HFFc6 (cell line): ENCODE results near the gene FRAS1. TPM values are rescaled to one million over a fixed set of nuclear protein-coding genes. Genes with fewer than 3 reads are reported as not detected.
A peak's percentile ranks its signal among the peaks of the same experiment; 100 is the strongest.
"Not testable (repeated sequence)": the region's sequence is repeated elsewhere in the genome, so short reads cannot be mapped to it uniquely, and the experiment has no call there.

Experiments
- DNase-seq: peaks from one replicate; pipeline ENCODE4 v3.0.0-alpha.2; 2018
- H3K27ac Mint-ChIP-seq: 2 replicates; pipeline ENCODE4 v1.8.0; 2020; ENCODE audit warnings: mild to moderate bottlenecking, mixed read lengths
- H3K27me3 Mint-ChIP-seq: 2 replicates; pipeline ENCODE4 v1.8.0; 2021; ENCODE audit warnings: mild to moderate bottlenecking, moderate library complexity, mixed read lengths; ENCODE audit not compliant: insufficient read depth
- H3K36me3 Mint-ChIP-seq: 2 replicates; pipeline ENCODE4 v1.8.0; 2021; ENCODE audit warnings: low read depth, mixed read lengths
- H3K4me1 Mint-ChIP-seq: 2 replicates; pipeline ENCODE4 v1.8.0; 2020; ENCODE audit warnings: low read depth, mixed read lengths
- H3K4me3 Mint-ChIP-seq: 2 replicates; pipeline ENCODE4 v1.8.0; 2020; ENCODE audit warnings: mild to moderate bottlenecking, moderate library complexity, mixed read lengths
- H3K9me3 Mint-ChIP-seq: 2 replicates; pipeline ENCODE4 v1.8.0; 2020; ENCODE audit warnings: mild to moderate bottlenecking, mixed read lengths
- total RNA-seq, 6 experiments: library from RNA; stranded (reverse); fragmentation: NEBNext Ultra II Directional; extraction: Animal tissue kit (Norgen Biotek cat#: 25700); gene quantifications; 2 replicates in 1 of 6; 3 replicates in 5 of 6; pipeline ENCODE4 v1.2.3, GENCODE V29; 2021
- TF ChIP-seq, protein P1 (sequence below): fragments of 200-600 bp; sonication (generic); IDR thresholded peaks from 2 replicates; pipeline ENCODE4 v1.5.0; 2021; ENCODE audit warnings: antibody characterized with exemption, mild to moderate bottlenecking

Gene FRAS1
- total RNA-seq, 6 experiments from 2014 or later = 1.7 to 11.0 (median 2.3) TPM

DNA sequence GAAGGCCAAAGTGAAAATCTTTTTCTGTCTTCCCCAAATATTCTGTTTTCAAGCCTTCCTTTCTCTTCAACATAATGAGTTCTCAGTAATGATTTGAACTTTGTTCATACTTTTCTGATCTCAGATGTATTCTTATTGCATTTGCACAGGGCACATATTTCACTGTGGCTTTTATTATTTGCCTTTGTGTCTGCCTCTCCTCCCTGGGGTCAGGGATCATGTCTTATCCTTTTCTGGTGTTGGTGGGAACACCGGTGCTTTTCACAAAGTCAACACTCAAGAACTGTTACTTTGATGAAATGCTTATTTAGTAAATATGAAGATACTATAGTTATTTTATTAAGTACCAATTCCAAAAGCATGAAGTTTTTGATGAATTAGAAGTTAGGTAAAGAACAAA, 143.8 kb downstream of the FRAS1 start:
- no peaks in the 10 kb centered on the region; the same call in 1 of the 2 replicates for H3K4me1 Mint-ChIP-seq
- H3K4me3 Mint-ChIP-seq = no peak overlapping the region
- no peak for DNase-seq
- TF ChIP-seq, protein P1, sequence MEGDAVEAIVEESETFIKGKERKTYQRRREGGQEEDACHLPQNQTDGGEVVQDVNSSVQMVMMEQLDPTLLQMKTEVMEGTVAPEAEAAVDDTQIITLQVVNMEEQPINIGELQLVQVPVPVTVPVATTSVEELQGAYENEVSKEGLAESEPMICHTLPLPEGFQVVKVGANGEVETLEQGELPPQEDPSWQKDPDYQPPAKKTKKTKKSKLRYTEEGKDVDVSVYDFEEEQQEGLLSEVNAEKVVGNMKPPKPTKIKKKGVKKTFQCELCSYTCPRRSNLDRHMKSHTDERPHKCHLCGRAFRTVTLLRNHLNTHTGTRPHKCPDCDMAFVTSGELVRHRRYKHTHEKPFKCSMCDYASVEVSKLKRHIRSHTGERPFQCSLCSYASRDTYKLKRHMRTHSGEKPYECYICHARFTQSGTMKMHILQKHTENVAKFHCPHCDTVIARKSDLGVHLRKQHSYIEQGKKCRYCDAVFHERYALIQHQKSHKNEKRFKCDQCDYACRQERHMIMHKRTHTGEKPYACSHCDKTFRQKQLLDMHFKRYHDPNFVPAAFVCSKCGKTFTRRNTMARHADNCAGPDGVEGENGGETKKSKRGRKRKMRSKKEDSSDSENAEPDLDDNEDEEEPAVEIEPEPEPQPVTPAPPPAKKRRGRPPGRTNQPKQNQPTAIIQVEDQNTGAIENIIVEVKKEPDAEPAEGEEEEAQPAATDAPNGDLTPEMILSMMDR = no peak
- no peaks in the 10 kb centered on the region for H3K9me3 Mint-ChIP-seq
- H3K36me3 Mint-ChIP-seq = no peaks in the 10 kb centered on the region
- H3K27me3 Mint-ChIP-seq = peaks cover 3% of the 10 kb centered on the region
- no peak overlapping the region for H3K27ac Mint-ChIP-seq

DNA sequence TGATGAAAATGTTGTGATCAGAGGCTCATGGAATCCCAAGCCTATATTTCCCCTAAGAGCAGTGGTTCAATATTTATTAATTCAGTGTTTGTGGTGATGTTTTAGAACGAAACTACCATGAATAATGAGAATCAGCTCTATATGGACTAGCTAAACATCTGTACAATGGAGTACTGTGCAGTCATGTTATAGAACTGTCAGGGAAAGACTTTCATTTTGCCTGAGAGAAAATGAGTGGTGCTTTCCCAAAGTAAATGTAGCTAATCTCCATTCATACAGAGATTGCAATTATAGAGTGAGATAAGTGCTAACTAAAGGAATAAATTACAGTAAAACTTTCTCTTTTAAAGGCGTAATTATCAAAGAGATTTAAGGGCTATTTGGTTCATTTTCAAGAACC, 147.1 kb downstream of the FRAS1 start:
- peaks cover 3% of the 10 kb centered on the region; the same call in 1 of the 2 replicates for H3K27me3 Mint-ChIP-seq
- no peak overlapping the region for H3K27ac Mint-ChIP-seq
- no peaks in the 10 kb centered on the region for H3K36me3 Mint-ChIP-seq
- DNase-seq = no peak
- no peak overlapping the region for H3K4me3 Mint-ChIP-seq
- H3K4me1 Mint-ChIP-seq = peaks cover 12% of the 10 kb centered on the region; the same call in 1 of the 2 replicates
- TF ChIP-seq, protein P1 = no peak
- no peaks in the 10 kb centered on the region for H3K9me3 Mint-ChIP-seq

DNA sequence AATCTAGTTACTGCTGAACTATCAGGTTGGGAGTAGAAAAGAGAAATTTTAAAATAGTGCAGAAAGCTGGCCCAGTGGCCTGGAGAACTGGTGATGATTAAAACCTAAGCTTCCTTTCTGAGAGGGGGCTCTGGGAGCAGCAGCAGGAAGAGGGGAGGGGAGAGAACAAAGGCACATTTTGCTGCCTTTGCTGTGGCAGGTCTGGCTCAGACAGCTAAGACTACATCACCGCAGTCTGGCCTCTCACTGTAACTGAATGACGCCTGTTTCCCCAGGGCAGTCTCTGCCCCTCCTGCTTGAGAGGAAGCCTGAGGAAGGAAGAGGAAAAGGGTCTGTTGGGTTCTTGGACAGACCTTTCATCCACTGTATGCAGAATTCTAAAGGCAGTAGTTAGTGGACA, 148.5 kb downstream of the FRAS1 start:
- H3K36me3 Mint-ChIP-seq = no peaks in the 10 kb centered on the region
- TF ChIP-seq, protein P1 = no peak
- H3K9me3 Mint-ChIP-seq = no peaks in the 10 kb centered on the region
- no peak overlapping the region for H3K27ac Mint-ChIP-seq
- H3K4me3 Mint-ChIP-seq = no peak overlapping the region
- H3K27me3 Mint-ChIP-seq = peaks cover 3% of the 10 kb centered on the region
- DNase-seq = no peak
- peaks cover 12% of the 10 kb centered on the region; the same call in 1 of the 2 replicates for H3K4me1 Mint-ChIP-seq

DNA sequence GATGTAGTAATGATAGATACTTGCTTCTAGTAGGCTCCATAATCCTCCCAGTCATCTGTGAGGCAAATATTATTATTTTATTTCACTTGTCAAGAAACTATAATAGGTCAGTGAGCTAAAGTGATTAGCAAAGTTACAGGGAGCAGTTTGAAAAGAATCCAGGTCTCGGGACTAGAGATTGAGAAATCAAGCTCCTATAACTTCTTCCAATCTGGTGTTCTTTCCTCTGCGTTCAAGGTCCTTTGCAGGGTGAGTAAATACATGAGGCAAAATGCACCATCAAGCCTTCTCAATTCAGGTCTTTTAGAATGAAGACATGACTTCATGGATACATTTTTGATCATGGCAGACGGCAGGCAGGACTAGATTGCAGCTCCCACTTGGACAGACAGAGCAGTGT, 150.4 kb downstream of the FRAS1 start:
- peaks cover 12% of the 10 kb centered on the region; the same call in 1 of the 2 replicates for H3K4me1 Mint-ChIP-seq
- H3K9me3 Mint-ChIP-seq = no peaks in the 10 kb centered on the region
- no peak for DNase-seq
- TF ChIP-seq, protein P1 = no peak
- H3K36me3 Mint-ChIP-seq = no peaks in the 10 kb centered on the region
- peaks cover 3% of the 10 kb centered on the region for H3K27me3 Mint-ChIP-seq
- H3K27ac Mint-ChIP-seq = no peak overlapping the region
- H3K4me3 Mint-ChIP-seq = no peak overlapping the region

DNA sequence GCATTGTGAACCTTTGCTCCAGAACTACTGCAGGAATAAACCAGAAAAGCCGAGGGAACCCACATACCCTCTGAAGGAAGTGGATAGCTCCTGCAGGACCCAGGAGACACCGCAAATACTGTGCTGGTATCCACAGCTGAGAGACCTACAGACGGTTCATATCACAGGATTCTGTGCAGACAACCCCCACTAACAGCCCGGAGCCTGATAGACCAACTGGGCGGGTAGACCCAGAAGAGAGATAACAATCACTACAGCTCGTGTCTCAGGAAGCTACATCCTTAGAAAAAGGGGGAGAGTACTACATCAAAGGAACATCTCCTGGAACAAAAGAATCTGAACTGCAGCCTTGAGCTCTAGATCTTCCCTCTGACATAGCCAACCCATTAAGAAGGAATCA, 150.8 kb downstream of the FRAS1 start:
- DNase-seq = peak; percentile 32
- no peaks in the 10 kb centered on the region for H3K9me3 Mint-ChIP-seq
- H3K36me3 Mint-ChIP-seq = no peaks in the 10 kb centered on the region
- H3K4me1 Mint-ChIP-seq = peaks cover 12% of the 10 kb centered on the region; the same call in 1 of the 2 replicates
- TF ChIP-seq, protein P1 = no peak
- peak overlapping the region; percentile 12; the same call in 1 of the 2 replicates for H3K27ac Mint-ChIP-seq
- peaks cover 3% of the 10 kb centered on the region for H3K27me3 Mint-ChIP-seq
- H3K4me3 Mint-ChIP-seq = peak overlapping the region; percentile 20; the same call in 1 of the 2 replicates

DNA sequence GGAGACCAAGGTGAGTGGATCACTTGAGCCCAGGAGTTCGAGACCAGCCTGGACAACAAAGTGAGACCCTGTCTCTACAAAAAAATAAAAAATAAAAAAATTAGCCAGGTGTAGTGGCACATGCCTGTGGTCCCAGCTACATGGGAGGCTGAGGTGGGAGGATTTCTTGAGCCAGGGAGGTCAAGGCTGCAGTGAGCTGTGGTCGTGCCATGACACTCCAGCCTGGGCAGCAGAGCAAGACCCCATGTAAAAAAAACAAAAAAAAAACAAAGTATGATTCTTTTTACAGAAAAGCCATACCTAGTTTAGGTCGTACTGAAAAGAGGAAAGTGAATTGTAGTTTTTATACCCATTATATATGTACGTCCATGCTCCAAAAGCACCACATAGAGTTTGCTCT, 151.8 kb downstream of the FRAS1 start:
- H3K9me3 Mint-ChIP-seq, DNase-seq, H3K36me3 Mint-ChIP-seq, H3K4me3 Mint-ChIP-seq, H3K27me3 Mint-ChIP-seq, H3K27ac Mint-ChIP-seq: not testable (repeated sequence)
- peaks cover 12% of the 10 kb centered on the region; the same call in 1 of the 2 replicates for H3K4me1 Mint-ChIP-seq
